BLaER1 treated with 17β-estradiol and CSF1 and Interleukin-3, amounts not matched to agents 10 nM and 100 nM (cell line): ENCODE measurements around the gene BPI.

ENCODE experiments used
- H3K27ac ChIP-seq, 11 experiments: shearing (Covaris generic); formaldehyde crosslinking; 2 replicates each; pipeline ENCODE4 v1.8.1; 2022
- H3K27me3 ChIP-seq, 11 experiments: shearing (Covaris generic); formaldehyde crosslinking; 2 replicates each; pipeline ENCODE4 v1.8.1; 2022
- H3K36me3 ChIP-seq, 11 experiments: shearing (Covaris generic); formaldehyde crosslinking; 2 replicates each; pipeline ENCODE4 v1.8.1; 2022
- H3K4me1 ChIP-seq, 10 experiments: shearing (Covaris generic); formaldehyde crosslinking; 2 replicates each; pipeline ENCODE4 v1.8.1; 2022
- H3K4me2 ChIP-seq, 11 experiments: shearing (Covaris generic); formaldehyde crosslinking; 2 replicates each; pipeline ENCODE4 v1.8.1; 2022
- H3K4me3 ChIP-seq, 10 experiments: shearing (Covaris generic); formaldehyde crosslinking; 2 replicates each; pipeline ENCODE4 v1.8.1; 2022
- H3K9ac ChIP-seq, 11 experiments: shearing (Covaris generic); formaldehyde crosslinking; 2 replicates each; pipeline ENCODE4 v1.8.1; 2022
- H3K9me3 ChIP-seq, 11 experiments: shearing (Covaris generic); formaldehyde crosslinking; replicated peaks in 1 of 11; 2 replicates each; pipeline ENCODE4 v1.8.1; 2022
- H4K20me1 ChIP-seq, 11 experiments: shearing (Covaris generic); formaldehyde crosslinking; 2 replicates each; pipeline ENCODE4 v1.8.1; 2022
- Cebpa-rat ChIP-seq, 11 experiments: shearing (Covaris generic); IDR thresholded peaks; 2 replicates each; pipeline ENCODE4 v1.8.1; 2022

The BPI gene

DNA sequence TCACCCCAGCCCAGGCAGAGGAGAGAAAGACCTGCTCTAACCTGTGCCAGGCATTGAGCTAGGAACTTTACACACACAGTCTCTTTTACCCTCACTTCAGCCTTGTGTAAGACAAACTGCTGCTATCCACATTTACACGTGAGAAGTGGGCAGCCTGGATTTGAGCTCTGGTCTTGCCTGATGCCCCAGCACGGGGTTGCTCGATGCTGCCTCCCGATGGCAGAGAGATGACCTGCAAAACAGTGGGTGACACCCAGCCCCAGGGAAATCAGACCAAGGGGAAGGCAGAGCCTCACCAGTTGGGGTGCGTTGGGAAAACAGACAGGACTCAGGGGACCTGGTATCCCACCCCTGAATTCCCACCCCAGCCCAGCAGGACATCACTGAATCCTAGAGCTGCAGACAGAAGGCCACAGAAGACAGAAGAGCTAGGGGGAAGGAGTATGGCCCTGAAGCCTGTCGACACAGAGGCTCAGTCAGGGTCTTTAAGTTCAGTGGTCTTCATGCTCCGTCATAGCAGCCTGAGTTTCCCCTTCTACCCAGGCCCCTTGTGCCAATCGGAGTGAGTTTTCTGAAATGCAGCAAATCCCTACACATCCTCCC lies 990 bp downstream of the BPI start:
- Histone ChIP-seq H3K9ac (peak overlapping the region in 7 of 11 experiments; percentile 25 to 53 (median 47); a peak in 8 of 22 replicates), H3K4me2 (peak overlapping the region; percentile 73 to 97 (median 92)), H3K36me3 (no peaks in the 10 kb centered on the region), H3K9me3 (peaks cover 0 to 12% (median 0%) of the 10 kb centered on the region in 11 experiments; a peak in 3 of 22 replicates), H3K4me3 (0 out of 20 replicates have a peak overlapping the region, but pooled peaks of 2 of the 10 experiments have one; percentile 20 to 45), H3K4me1 (peaks cover 41 to 73% (median 53%) of the 10 kb centered on the region in 10 experiments), H3K27ac (peak overlapping the region in 9 of 11 experiments; percentile 23 to 71 (median 58); a peak in 16 of 22 replicates), H4K20me1 (peaks cover 5 to 29% (median 10%) of the 10 kb centered on the region in 11 experiments; a peak in 15 of 22 replicates), H3K27me3 (peaks cover 21 to 82% (median 41%) of the 10 kb centered on the region in 11 experiments)
- no peak for TF ChIP-seq Cebpa-rat (IDR thresholded peaks at IDR 0.05)

GRCh38 chr20:38305541-38305940 lies 1.6 kb downstream of the BPI start:
- H3K9me3 ChIP-seq, result peaks cover 0 to 12% (median 0%) of the 10 kb centered on the region in 11 experiments; a peak in 3 of 22 replicates
- H3K9ac ChIP-seq, result no peak overlapping the region
- peaks cover 21 to 83% (median 47%) of the 10 kb centered on the region in 11 experiments for H3K27me3 ChIP-seq
- no peak for TF ChIP-seq Cebpa-rat (IDR thresholded peaks at IDR 0.05)
- no peak overlapping the region for H3K27ac ChIP-seq
- peak overlapping the region; percentile 73 to 97 (median 92); a peak in 12 of 22 replicates for H3K4me2 ChIP-seq
- H3K4me1 ChIP-seq, result peaks cover 41 to 67% (median 50%) of the 10 kb centered on the region in 10 experiments
- H3K4me3 ChIP-seq, result no peak overlapping the region
- H3K36me3 ChIP-seq, result no peaks in the 10 kb centered on the region
- H4K20me1 ChIP-seq, result peaks cover 5 to 29% (median 10%) of the 10 kb centered on the region in 11 experiments; a peak in 15 of 22 replicates

GRCh38 chr20:38306379-38306778 lies 2.4 kb downstream of the BPI start:
- Histone ChIP-seq H3K27me3 (peaks cover 21 to 83% (median 52%) of the 10 kb centered on the region in 11 experiments), H3K9ac (no peak overlapping the region), H3K36me3 (no peaks in the 10 kb centered on the region), H3K9me3 (peaks cover 0 to 12% (median 0%) of the 10 kb centered on the region in 11 experiments; a peak in 3 of 22 replicates), H3K4me1 (peaks cover 41 to 62% (median 50%) of the 10 kb centered on the region in 10 experiments), H3K27ac (no peak overlapping the region), H4K20me1 (peaks cover 5 to 29% (median 10%) of the 10 kb centered on the region in 11 experiments; a peak in 15 of 22 replicates), H3K4me3 (no peak overlapping the region), H3K4me2 (peak overlapping the region in 8 of 11 experiments; percentile 1 to 94 (median 82); a peak in 11 of 22 replicates)
- TF ChIP-seq Cebpa-rat (IDR thresholded peaks at IDR 0.05), result no peak

- H3K9ac ChIP-seq, result peak overlapping the region in 4 of 11 experiments; percentile 19 to 41 (median 38); a peak in 5 of 22 replicates
- no peaks in the 10 kb centered on the region for H3K36me3 ChIP-seq
- peak overlapping the region in 5 of 11 experiments; percentile 1 to 54 (median 28); a peak in 7 of 22 replicates for H3K27ac ChIP-seq
- H3K27me3 ChIP-seq, result peaks cover 16 to 79% (median 45%) of the 10 kb centered on the region in 11 experiments
- TF ChIP-seq Cebpa-rat (IDR thresholded peaks at IDR 0.05), result 0 out of 22 replicates have a peak, but pooled peaks of 1 of the 11 experiments have one; percentile 31
- H4K20me1 ChIP-seq, result peaks cover 5 to 28% (median 10%) of the 10 kb centered on the region in 11 experiments; a peak in 15 of 22 replicates
- H3K4me2 ChIP-seq, result peak overlapping the region; percentile 55 to 94 (median 77)
- peak overlapping the region in 1 of 10 experiments; percentile 0; a peak in 1 of 20 replicates for H3K4me3 ChIP-seq
- peaks cover 0 to 12% (median 0%) of the 10 kb centered on the region in 11 experiments; a peak in 3 of 22 replicates for H3K9me3 ChIP-seq
- peaks cover 41 to 60% (median 50%) of the 10 kb centered on the region in 10 experiments for H3K4me1 ChIP-seq
Observed at GRCh38 chr20:38307371-38308046, 3.6 kb downstream of the BPI start.

DNA sequence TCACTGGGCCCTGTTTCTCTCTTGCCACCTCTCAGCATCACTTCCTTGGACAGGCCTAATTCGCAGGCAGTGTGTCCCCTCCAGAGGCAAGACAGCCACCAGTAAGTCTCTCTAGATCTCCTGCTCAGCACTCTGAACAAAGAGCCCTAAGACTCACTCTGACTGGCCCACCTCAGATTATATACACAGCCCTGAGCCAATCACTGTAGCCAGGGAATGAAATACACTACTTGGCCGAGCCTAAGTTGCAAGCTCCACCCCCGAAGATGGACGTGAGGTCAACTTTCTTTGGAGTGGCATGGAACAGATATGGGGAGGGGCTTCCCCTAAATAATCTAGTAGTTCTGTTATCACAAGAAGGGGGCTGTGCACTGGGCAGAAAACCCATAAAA lies 4.1 kb downstream of the BPI start:
- Histone ChIP-seq H3K4me1 (peaks cover 37 to 56% (median 47%) of the 10 kb centered on the region in 10 experiments), H3K27ac (peak overlapping the region in 4 of 11 experiments; percentile 13 to 54 (median 38); a peak in 7 of 22 replicates), H3K36me3 (no peaks in the 10 kb centered on the region), H3K27me3 (peaks cover 11 to 74% (median 40%) of the 10 kb centered on the region in 11 experiments), H4K20me1 (peaks cover 5 to 23% (median 8%) of the 10 kb centered on the region in 11 experiments; a peak in 14 of 22 replicates), H3K4me2 (peak overlapping the region; percentile 55 to 94 (median 77); a peak in 20 of 22 replicates), H3K9ac (peak overlapping the region in 3 of 11 experiments; percentile 19 to 41 (median 27); a peak in 3 of 22 replicates), H3K9me3 (peaks cover 0 to 12% (median 0%) of the 10 kb centered on the region in 11 experiments; a peak in 3 of 22 replicates), H3K4me3 (no peak overlapping the region)
- TF ChIP-seq Cebpa-rat (IDR thresholded peaks at IDR 0.05), result no peak

DNA sequence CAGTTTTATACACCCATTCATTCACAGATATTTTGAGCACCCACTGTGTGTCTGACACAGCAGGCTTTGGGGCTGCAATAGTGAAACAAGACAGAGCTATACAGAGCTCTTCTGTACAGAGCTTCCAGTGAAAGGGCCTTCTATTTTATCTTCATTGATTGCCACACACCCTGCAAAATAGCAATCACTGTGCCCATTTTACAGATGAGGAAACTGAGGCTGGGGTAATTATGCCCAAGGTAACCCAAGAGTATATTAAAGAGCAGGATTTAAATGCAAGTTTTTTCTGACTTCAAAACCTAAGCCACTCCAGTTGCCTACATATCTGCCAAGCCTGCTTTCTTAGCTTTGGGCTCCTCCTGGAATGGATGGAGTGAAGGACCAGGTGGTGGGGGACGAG lies 4.5 kb downstream of the BPI start:
- peak overlapping the region in 7 of 11 experiments; percentile 72 to 94 (median 84); a peak in 9 of 22 replicates for H3K4me2 ChIP-seq
- peaks cover 0 to 12% (median 0%) of the 10 kb centered on the region in 11 experiments; a peak in 3 of 22 replicates for H3K9me3 ChIP-seq
- no peak overlapping the region for H3K4me3 ChIP-seq
- H3K9ac ChIP-seq, result no peak overlapping the region
- no peaks in the 10 kb centered on the region for H3K36me3 ChIP-seq
- peaks cover 7 to 70% (median 36%) of the 10 kb centered on the region in 11 experiments for H3K27me3 ChIP-seq
- TF ChIP-seq Cebpa-rat (IDR thresholded peaks at IDR 0.05), result no peak
- H3K27ac ChIP-seq, result no peak overlapping the region; a peak in 1 of 22 replicates
- H3K4me1 ChIP-seq, result peaks cover 33 to 52% (median 43%) of the 10 kb centered on the region in 10 experiments
- H4K20me1 ChIP-seq, result peaks cover 2 to 22% (median 8%) of the 10 kb centered on the region in 11 experiments; a peak in 14 of 22 replicates

- Histone ChIP-seq H3K9ac (no peak overlapping the region), H3K4me2 (no peak overlapping the region), H3K4me3 (no peak overlapping the region), H3K9me3 (peaks cover 0 to 12% (median 0%) of the 10 kb centered on the region in 11 experiments; a peak in 3 of 22 replicates), H3K27ac (no peak overlapping the region), H3K4me1 (peaks cover 12 to 25% (median 21%) of the 10 kb centered on the region in 10 experiments), H4K20me1 (peaks cover 0 to 11% (median 0%) of the 10 kb centered on the region in 11 experiments; a peak in 2 of 22 replicates), H3K27me3 (peaks cover 0 to 48% (median 14%) of the 10 kb centered on the region in 11 experiments; a peak in 12 of 22 replicates), H3K36me3 (no peaks in the 10 kb centered on the region)
- TF ChIP-seq Cebpa-rat (IDR thresholded peaks at IDR 0.05), result no peak
Observed at GRCh38 chr20:38311091-38311490, 7.1 kb downstream of the BPI start.

DNA sequence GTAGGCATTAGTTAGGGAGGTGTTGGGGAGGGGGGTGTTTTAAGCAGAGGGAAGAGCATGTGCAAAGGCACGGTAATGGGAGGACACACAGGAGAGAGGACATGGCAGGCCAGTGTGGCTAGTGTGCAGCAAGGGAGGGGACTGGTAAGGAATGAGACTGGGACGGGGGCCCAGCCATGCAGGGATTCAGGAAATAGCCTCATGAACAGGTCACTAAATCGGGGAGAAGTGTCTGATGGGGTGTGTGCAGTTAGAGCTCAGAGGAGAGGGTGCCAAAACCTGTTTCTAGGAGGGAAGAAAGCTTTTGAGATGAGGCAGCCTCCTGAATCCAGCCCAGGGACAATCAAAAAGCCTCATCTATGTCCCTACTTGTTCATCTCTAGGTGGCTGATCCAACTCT lies 7.5 kb downstream of the BPI start:
- Histone ChIP-seq H3K4me3 (no peak overlapping the region), H3K4me2 (no peak overlapping the region), H3K27me3 (peaks cover 0 to 44% (median 14%) of the 10 kb centered on the region in 11 experiments; a peak in 12 of 22 replicates), H4K20me1 (peaks cover 0 to 11% (median 0%) of the 10 kb centered on the region in 11 experiments; a peak in 2 of 22 replicates), H3K9me3 (peaks cover 0 to 12% (median 0%) of the 10 kb centered on the region in 11 experiments; a peak in 3 of 22 replicates), H3K9ac (no peak overlapping the region), H3K27ac (no peak overlapping the region), H3K4me1 (peaks cover 12 to 21% (median 18%) of the 10 kb centered on the region in 10 experiments), H3K36me3 (no peaks in the 10 kb centered on the region)
- TF ChIP-seq Cebpa-rat (IDR thresholded peaks at IDR 0.05), result no peak
